Activated CD4-positive, alpha-beta T cell treated with anti-CD3 and anti-CD28 coated beads for 1 hour (primary cell): ENCODE data around the gene DHRS4.

Experiments
- DNase-seq: peaks from one replicate; pipeline ENCODE4 v3.0.0-alpha.2; 2020

Gene DHRS4

GRCh38 chr14:23953464-23954278 lies at the start of gene DHRS4:
TSS of gene DHRS4 (plus strand) at chr14:23953770. CDS start at chr14:23953789, 19 bp downstream.
- DNase-seq, result peak; percentile 69

GRCh38 chr14:23910101-23910875 lies 43.3 kb upstream of the DHRS4 start:
- DNase-seq, result no peak

- DNase-seq, result no peak
Observed at GRCh38 chr14:23910876-23911210, 42.7 kb upstream of the DHRS4 start.

- no peak for DNase-seq
Observed at GRCh38 chr14:23915559-23915958, 38.0 kb upstream of the DHRS4 start.

GRCh38 chr14:23916004-23916403 lies 37.6 kb upstream of the DHRS4 start:
- no peak for DNase-seq

GRCh38 chr14:23916446-23916845 lies 37.1 kb upstream of the DHRS4 start:
- DNase-seq, result no peak

- DNase-seq, result no peak
Observed at GRCh38 chr14:23922545-23922944, 31.0 kb upstream of the DHRS4 start.

GRCh38 chr14:23925523-23926075 lies 28.0 kb upstream of the DHRS4 start:
- no peak for DNase-seq

- no peak for DNase-seq
Observed at GRCh38 chr14:23926543-23926942, 27.0 kb upstream of the DHRS4 start.

- no peak for DNase-seq
Observed at GRCh38 chr14:23929136-23929535, 24.4 kb upstream of the DHRS4 start.

GRCh38 chr14:23929822-23930294 lies 23.7 kb upstream of the DHRS4 start:
- peak; percentile 72 for DNase-seq

- DNase-seq, result no peak
Observed at GRCh38 chr14:23930742-23931141, 22.8 kb upstream of the DHRS4 start.

- no peak for DNase-seq
Observed at GRCh38 chr14:23931721-23932289, 21.8 kb upstream of the DHRS4 start.

- no peak for DNase-seq
Observed at GRCh38 chr14:23932639-23933038, 20.9 kb upstream of the DHRS4 start.

GRCh38 chr14:23933108-23933741 lies 20.3 kb upstream of the DHRS4 start:
- DNase-seq, result no peak

GRCh38 chr14:23933742-23934128 lies 19.8 kb upstream of the DHRS4 start:
- DNase-seq, result no peak

- no peak for DNase-seq
Observed at GRCh38 chr14:23935158-23935557, 18.4 kb upstream of the DHRS4 start.

- DNase-seq, result no peak
Observed at GRCh38 chr14:23936084-23936829, 17.3 kb upstream of the DHRS4 start.

GRCh38 chr14:23937203-23937602 lies 16.4 kb upstream of the DHRS4 start:
- DNase-seq, result no peak

- no peak for DNase-seq
Observed at GRCh38 chr14:23938823-23939222, 14.7 kb upstream of the DHRS4 start.

- DNase-seq, result no peak
Observed at GRCh38 chr14:23939607-23940326, 13.8 kb upstream of the DHRS4 start.

GRCh38 chr14:23941230-23941629 lies 12.3 kb upstream of the DHRS4 start:
- DNase-seq, result no peak
